Karpas-422 (cell line): ENCODE measurements around the gene KCNG2. TPM values are rescaled to one million over a fixed set of nuclear protein-coding genes. Genes with fewer than 3 reads are reported as not detected.

Experiments
- DNase-seq: peaks from one replicate; pipeline ENCODE4 v3.0.0-alpha.2; 2015
- H2AFZ ChIP-seq: fragments of 200-600 bp; sonication (generic); 2 replicates; pipeline ENCODE4 v1.6.1; 2014; ENCODE audit warnings: antibody characterized with exemption, low read length, mixed read lengths
- H3K27ac ChIP-seq: fragments of 200-600 bp; sonication (generic); 2 replicates; pipeline ENCODE4 v1.5.1; 2014; ENCODE audit warnings: mild to moderate bottlenecking, low read length, moderate library complexity
- H3K27me3 ChIP-seq: fragments of 200-600 bp; sonication (generic); 2 replicates; pipeline ENCODE4 v1.6.1; 2014; ENCODE audit warnings: low read length, mixed read lengths
- H3K36me3 ChIP-seq: fragments of 200-600 bp; sonication (generic); 2 replicates; pipeline ENCODE4 v1.6.1; 2014; ENCODE audit warnings: low read length, mixed read lengths; ENCODE audit not compliant: insufficient read depth
- H3K4me1 ChIP-seq: fragments of 200-600 bp; sonication (generic); 2 replicates; pipeline ENCODE4 v1.6.1; 2014; ENCODE audit warnings: mild to moderate bottlenecking, low read length, mixed read lengths
- H3K4me2 ChIP-seq: fragments of 200-600 bp; sonication (generic); 2 replicates; pipeline ENCODE4 v1.6.1; 2014; ENCODE audit warnings: low read length, low read depth, mild to moderate bottlenecking; ENCODE audit not compliant: poor library complexity, severe bottlenecking
- H3K4me3 ChIP-seq: fragments of 200-600 bp; sonication (generic); 2 replicates; pipeline ENCODE4 v1.5.1; 2014; ENCODE audit warnings: mild to moderate bottlenecking, antibody characterized with exemption, low read length, mixed read lengths
- H3K79me2 ChIP-seq: fragments of 200-600 bp; sonication (generic); 2 replicates; pipeline ENCODE4 v1.6.1; 2014; ENCODE audit warnings: mild to moderate bottlenecking, low read length, mixed read lengths
- H3K9ac ChIP-seq: fragments of 200-600 bp; sonication (generic); 2 replicates; pipeline ENCODE4 v1.6.0; 2014; ENCODE audit warnings: low read length
- H3K9me2 ChIP-seq: fragments of 200-600 bp; sonication (generic), shearing (Covaris generic); replicated peaks from 2 replicates; pipeline ENCODE4 v1.6.0; 2014; ENCODE audit warnings: mild to moderate bottlenecking, low read length, moderate library complexity; ENCODE audit not compliant: insufficient read depth
- H3K9me3 ChIP-seq: fragments of 300-700, 200-600 bp; sonication (generic); 2 replicates; pipeline ENCODE4 v1.6.1; 2014; ENCODE audit warnings: low read length, mixed read lengths
- H4K20me1 ChIP-seq: fragments of 200-600 bp; sonication (generic); 2 replicates; pipeline ENCODE4 v1.6.1; 2014; ENCODE audit warnings: mild to moderate bottlenecking, antibody characterized with exemption, low read length, low read depth; ENCODE audit not compliant: insufficient read depth
- total RNA-seq: library from RNA; depleted of rRNA; stranded (reverse); fragments of >200 nt; shearing (Covaris generic); gene quantifications from 2 replicates; pipeline ENCODE4 v1.2.3, GENCODE V29; 2014; ENCODE audit warnings: low replicate concordance

KCNG2 gene
- total RNA-seq, 1 experiment from 2014 or later, result not detected

- H3K27ac ChIP-seq, result no peak overlapping the region
- H3K4me2 ChIP-seq, result no peak overlapping the region
- H4K20me1 ChIP-seq, result no peaks in the 10 kb centered on the region
- DNase-seq, result no peak
- H3K4me3 ChIP-seq, result no peak overlapping the region
- no peaks in the 10 kb centered on the region for H3K9me3 ChIP-seq
- no peaks in the 10 kb centered on the region for H3K4me1 ChIP-seq
- no peaks in the 10 kb centered on the region for H3K9me2 ChIP-seq
- no peak overlapping the region for H3K9ac ChIP-seq
- no peaks in the 10 kb centered on the region for H3K27me3 ChIP-seq
- H3K36me3 ChIP-seq, result peaks cover 34% of the 10 kb centered on the region
- peaks cover 19% of the 10 kb centered on the region for H3K79me2 ChIP-seq
- no peak overlapping the region for H2AFZ ChIP-seq
Measured at GRCh38 chr18:79910563-79911343, 113.0 kb downstream of the KCNG2 start.

- Histone ChIP-seq H3K36me3 (peaks cover 36% of the 10 kb centered on the region), H3K27me3 (no peaks in the 10 kb centered on the region), H3K4me3 (no peak overlapping the region), H3K9me3 (no peaks in the 10 kb centered on the region), H3K9ac (no peak overlapping the region), H3K27ac (no peak overlapping the region), H3K4me2 (no peak overlapping the region), H3K4me1 (no peaks in the 10 kb centered on the region), H2AFZ (no peak overlapping the region), H3K9me2 (no peaks in the 10 kb centered on the region), H4K20me1 (no peaks in the 10 kb centered on the region), H3K79me2 (peaks cover 22% of the 10 kb centered on the region)
- no peak for DNase-seq
Measured at GRCh38 chr18:79911344-79912270, 113.9 kb downstream of the KCNG2 start.

DNA sequence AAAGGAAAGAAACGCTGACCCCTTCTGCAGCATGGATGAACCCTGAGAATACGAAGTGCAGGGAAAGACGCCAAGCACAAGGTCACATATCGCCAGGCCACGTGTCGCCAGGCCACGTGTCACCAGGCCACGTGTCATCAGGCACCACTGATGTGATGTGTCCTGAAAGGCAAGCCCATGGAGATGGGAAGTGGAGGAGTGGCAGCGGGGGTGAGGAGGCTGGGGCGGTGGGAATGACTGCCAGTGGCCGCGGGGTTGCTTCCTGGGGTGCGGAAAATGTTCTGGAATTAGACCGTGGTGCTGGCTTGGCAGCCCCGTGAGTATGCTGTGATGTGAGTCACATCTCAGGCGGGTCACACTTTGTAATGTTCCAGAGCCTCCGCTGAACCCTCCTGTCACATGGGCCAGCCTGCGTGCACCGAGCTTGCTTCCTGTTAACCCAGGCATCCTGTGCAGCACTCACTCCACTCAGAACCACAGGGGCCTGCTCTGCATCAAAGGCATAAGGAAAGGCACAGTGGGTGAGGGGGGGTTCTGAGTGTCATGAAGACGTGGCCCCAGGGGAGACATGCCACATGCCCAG is 114.8 kb downstream of the KCNG2 start:
- no peaks in the 10 kb centered on the region for H3K4me1 ChIP-seq
- DNase-seq, result no peak
- no peak overlapping the region for H3K4me2 ChIP-seq
- H3K9ac ChIP-seq, result no peak overlapping the region
- H3K36me3 ChIP-seq, result peaks cover 37% of the 10 kb centered on the region
- H3K27me3 ChIP-seq, result no peaks in the 10 kb centered on the region
- H3K27ac ChIP-seq, result no peak overlapping the region
- H3K4me3 ChIP-seq, result no peak overlapping the region
- H2AFZ ChIP-seq, result no peak overlapping the region
- no peaks in the 10 kb centered on the region for H3K9me2 ChIP-seq
- peaks cover 29% of the 10 kb centered on the region for H3K79me2 ChIP-seq
- peaks cover 3% of the 10 kb centered on the region; the same call in 1 of the 2 replicates for H3K9me3 ChIP-seq
- H4K20me1 ChIP-seq, result no peaks in the 10 kb centered on the region

- H4K20me1 ChIP-seq, result no peaks in the 10 kb centered on the region
- H3K9ac ChIP-seq, result no peak overlapping the region
- no peak overlapping the region for H3K4me2 ChIP-seq
- H3K79me2 ChIP-seq, result peaks cover 35% of the 10 kb centered on the region
- H3K27me3 ChIP-seq, result no peaks in the 10 kb centered on the region
- H2AFZ ChIP-seq, result no peak overlapping the region
- peaks cover 3% of the 10 kb centered on the region; the same call in 1 of the 2 replicates for H3K9me3 ChIP-seq
- no peak for DNase-seq
- no peak overlapping the region for H3K27ac ChIP-seq
- no peak overlapping the region for H3K4me3 ChIP-seq
- H3K9me2 ChIP-seq, result no peaks in the 10 kb centered on the region
- peaks cover 36% of the 10 kb centered on the region for H3K36me3 ChIP-seq
- H3K4me1 ChIP-seq, result no peaks in the 10 kb centered on the region
Measured at GRCh38 chr18:79912994-79913831, 115.5 kb downstream of the KCNG2 start.

DNA sequence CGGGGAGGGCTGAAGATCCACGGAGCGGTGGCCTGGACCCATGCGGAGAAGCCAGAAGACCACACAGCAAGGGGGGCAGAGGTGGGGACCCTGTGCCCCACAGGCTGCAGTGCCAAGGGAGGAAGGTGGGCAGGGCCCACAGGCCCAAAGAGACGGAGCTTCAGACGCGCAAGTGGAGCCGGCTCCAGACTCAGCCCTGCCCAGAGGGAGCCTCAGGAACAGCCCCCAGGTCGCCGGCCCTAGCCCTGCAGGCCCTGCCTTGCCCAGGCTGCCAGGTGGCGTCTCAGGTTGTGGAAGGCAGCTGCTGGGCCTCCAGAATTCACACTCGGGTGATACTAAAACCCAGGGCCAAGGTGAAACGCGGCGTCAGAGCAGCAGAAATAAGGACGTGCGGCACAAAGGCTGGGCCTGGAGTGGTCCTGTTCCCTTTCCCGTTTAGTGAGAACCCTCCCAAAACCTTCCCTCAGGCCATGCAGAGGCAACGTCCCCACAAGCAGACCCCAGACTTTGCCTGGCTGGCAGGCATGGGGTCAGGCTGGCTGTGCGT is 116.9 kb downstream of the KCNG2 start:
- no peak for DNase-seq

DNA sequence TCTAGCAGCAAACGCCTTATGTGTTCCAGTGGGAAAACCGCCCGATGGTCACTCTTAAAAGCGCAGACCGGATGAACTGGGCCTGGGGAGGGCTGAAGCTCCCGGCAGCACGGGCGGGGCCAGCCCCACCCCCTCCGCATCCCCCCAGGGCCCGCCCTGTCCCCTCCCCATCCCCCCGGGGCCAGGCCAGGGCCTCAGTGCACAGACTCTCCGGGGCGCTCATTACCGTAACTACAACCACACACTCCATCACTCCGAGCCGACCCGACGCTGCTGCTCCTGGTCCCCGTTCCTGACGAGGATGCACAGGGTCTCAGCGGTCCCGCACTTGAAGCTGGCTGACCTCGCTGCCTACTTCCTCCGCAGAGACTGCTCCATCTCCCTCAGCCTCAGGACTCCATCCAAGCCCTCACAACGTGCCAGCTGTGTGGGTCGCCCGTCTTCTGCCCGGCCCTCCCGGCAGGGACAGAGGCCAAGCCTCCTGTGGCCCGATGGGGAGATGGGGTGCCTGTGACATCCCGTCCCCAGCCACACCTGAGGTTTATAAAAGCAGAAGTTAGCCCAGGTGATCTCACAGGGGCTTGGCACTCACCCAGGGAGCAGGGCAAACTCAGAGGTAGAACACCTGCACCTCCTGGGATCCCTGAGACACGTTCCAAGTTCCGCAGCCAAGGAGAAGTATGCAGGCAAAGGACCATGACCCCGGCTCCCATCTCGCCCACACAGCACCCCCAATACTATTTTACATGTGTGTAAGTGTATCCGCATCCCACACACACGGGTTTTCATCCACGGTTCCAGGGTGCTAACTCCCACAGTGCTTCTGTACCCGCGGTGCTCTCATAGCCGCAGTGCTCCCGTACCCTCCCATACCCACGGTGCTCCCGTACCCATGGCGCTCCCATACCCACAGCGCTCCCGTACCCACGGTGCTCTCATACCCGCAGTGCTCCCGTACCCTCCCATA is 117.7 kb downstream of the KCNG2 start:
- no peaks in the 10 kb centered on the region for H4K20me1 ChIP-seq
- H3K4me3 ChIP-seq, result no peak overlapping the region
- no peak overlapping the region for H3K4me2 ChIP-seq
- H3K9me3 ChIP-seq, result peaks cover 9% of the 10 kb centered on the region; the same call in 1 of the 2 replicates
- peak; percentile 59 for DNase-seq
- no peaks in the 10 kb centered on the region for H3K27me3 ChIP-seq
- peaks cover 37% of the 10 kb centered on the region for H3K36me3 ChIP-seq
- H3K9ac ChIP-seq, result no peak overlapping the region
- no peak overlapping the region for H2AFZ ChIP-seq
- peaks cover 40% of the 10 kb centered on the region for H3K79me2 ChIP-seq
- no peak overlapping the region for H3K27ac ChIP-seq
- no peaks in the 10 kb centered on the region for H3K9me2 ChIP-seq
- no peaks in the 10 kb centered on the region for H3K4me1 ChIP-seq

More for the DNA sequence above, 116.9 kb downstream of the KCNG2 start:
- Histone ChIP-seq H3K27ac (no peak overlapping the region), H3K9me3 (peaks cover 9% of the 10 kb centered on the region; the same call in 1 of the 2 replicates), H3K79me2 (peaks cover 40% of the 10 kb centered on the region), H3K9me2 (no peaks in the 10 kb centered on the region), H3K9ac (no peak overlapping the region), H2AFZ (no peak overlapping the region), H3K4me1 (no peaks in the 10 kb centered on the region), H3K4me2 (no peak overlapping the region), H4K20me1 (no peaks in the 10 kb centered on the region), H3K27me3 (no peaks in the 10 kb centered on the region), H3K4me3 (no peak overlapping the region), H3K36me3 (peaks cover 37% of the 10 kb centered on the region)

GRCh38 chr18:79916128-79916494 is 118.4 kb downstream of the KCNG2 start:
- Histone ChIP-seq H2AFZ (no peak overlapping the region), H3K4me1 (no peaks in the 10 kb centered on the region), H3K27me3 (no peaks in the 10 kb centered on the region), H3K4me3 (no peak overlapping the region), H3K79me2 (peaks cover 37% of the 10 kb centered on the region), H3K9ac (no peak overlapping the region), H3K27ac (no peak overlapping the region), H4K20me1 (no peaks in the 10 kb centered on the region), H3K4me2 (no peak overlapping the region), H3K9me3 (peaks cover 9% of the 10 kb centered on the region; the same call in 1 of the 2 replicates), H3K36me3 (peaks cover 37% of the 10 kb centered on the region), H3K9me2 (no peaks in the 10 kb centered on the region)
- no peak for DNase-seq
